K562 (cell line): ENCODE measurements around the gene DDAH1. TPM values are rescaled to one million over a fixed set of nuclear protein-coding genes. Genes with fewer than 3 reads are reported as not detected.

Experiments
- ATAC-seq: fragments of 200-7000 bp; cut with Tn5 transposase; 3 replicates; pipeline ENCODE4 v1.9.1; 2020; ENCODE audit warnings: moderate library complexity
- BruUV-seq: library from RNA; stranded (reverse); fragments of 400-500 nt; replicated peaks from 2 replicates; lab custom pipeline; 2021; lab: Mats Ljungman, UMichigan
- CTCF ChIA-PET: fragments of 300-600 bp; formaldehyde crosslinking; extraction: SDS; loops from one replicate; lab custom pipeline; 2021; ENCODE audit warnings: low intra/inter-chr PET ratio; lab: Yijun Ruan, JAX
- POLR2A ChIA-PET: fragments of 300-600, 350-650 bp; sonication (Branson Sonifier 250); formaldehyde crosslinking; extraction: SDS; loops from one replicate; lab custom pipeline; 2021; ENCODE audit warnings: antibody characterized with exemption, inconsistent platforms; lab: Yijun Ruan, JAX
- DNase-seq, 4 experiments: peaks; one replicate each; pipeline versions ENCODE4 v3.0.0 to v3.0.0-alpha.2; 2011 to 2018; ENCODE audit warnings: low spot score in 3 of 4, mixed read lengths in 3 of 4; ENCODE audit errors: extremely low read depth in 1 of 4
- FAIRE-seq: peaks from 2 replicates; lab custom pipeline; 2011; peaks lifted over from hg19 to GRCh38; lab: Jason Lieb, UNC
- H2AFZ ChIP-seq: 2 replicates; pipeline ENCODE4 v1.6.0; 2011; ENCODE audit warnings: low read depth, low read length, control low read depth, inconsistent platforms
- H3K27ac ChIP-seq: fragments of 200-600 bp; 3 replicates; pipeline ENCODE4 v1.8.0; 2011; ENCODE audit warnings: low read depth, mild to moderate bottlenecking, control low read depth, inconsistent platforms, low read length, moderate library complexity, mixed read lengths; ENCODE audit errors: extremely low read depth
- H3K27me3 ChIP-seq, 2 experiments: fragments of 300-600 bp in 1 of 2; 2 replicates in 1 of 2; 3 replicates in 1 of 2; pipeline versions ENCODE4 v1.6.0 to v1.8.0; 2011; ENCODE audit warnings: inconsistent platforms in 2 of 2, low read length in 2 of 2, mild to moderate bottlenecking in 1 of 2, mixed read lengths in 1 of 2, moderate library complexity in 1 of 2; ENCODE audit not compliant: control insufficient read depth in 2 of 2, insufficient read depth in 2 of 2
- H3K36me3 ChIP-seq: fragments of 300-600 bp; 3 replicates; pipeline ENCODE4 v1.8.0; 2011; ENCODE audit warnings: mild to moderate bottlenecking, low read length, inconsistent platforms; ENCODE audit not compliant: control insufficient read depth, insufficient read depth
- H3K4me1 ChIP-seq, 2 experiments: fragments of 200-600 bp in 1 of 2; replicated peaks in 1 of 2; 2 replicates in 1 of 2; 3 replicates in 1 of 2; pipeline versions ENCODE4 v1.5.1 to v1.8.0; 2011; ENCODE audit warnings: inconsistent platforms in 2 of 2, low read length in 2 of 2, mild to moderate bottlenecking in 1 of 2, mixed read lengths in 1 of 2, moderate library complexity in 1 of 2; ENCODE audit not compliant: control insufficient read depth in 2 of 2, insufficient read depth in 2 of 2
- H3K4me2 ChIP-seq: 2 replicates; pipeline ENCODE4 v1.6.1; 2011; ENCODE audit warnings: low read length, control low read depth, inconsistent platforms, mixed read lengths; ENCODE audit not compliant: insufficient read depth
- H3K4me3 ChIP-seq: fragments of 200-600 bp; sonication (generic), shearing (Covaris generic); 2 replicates; pipeline ENCODE4 v1.5.1; 2016; ENCODE audit warnings: control low read depth, inconsistent platforms
- H3K79me2 ChIP-seq: fragments of 200-600 bp; 3 replicates; pipeline ENCODE4 v1.8.0; 2011; ENCODE audit warnings: low read length, inconsistent platforms; ENCODE audit not compliant: control insufficient read depth, insufficient read depth
- H3K9ac ChIP-seq, 2 experiments: 2 replicates each; pipeline versions ENCODE4 v1.6.0 to v1.6.1; 2011; ENCODE audit warnings: low read depth in 2 of 2, low read length in 2 of 2, control low read depth in 1 of 2, inconsistent platforms in 1 of 2, mild to moderate bottlenecking in 1 of 2, mixed read lengths in 1 of 2; ENCODE audit not compliant: insufficient read depth in 1 of 2
- H3K9me1 ChIP-seq: one replicate; pipeline ENCODE4 v1.6.0; 2011; ENCODE audit warnings: inconsistent platforms, mild to moderate bottlenecking, low read length, moderate library complexity; ENCODE audit not compliant: control insufficient read depth, insufficient read depth
- H3K9me3 ChIP-seq: replicated peaks from 2 replicates; pipeline ENCODE4 v1.5.1; 2011; ENCODE audit warnings: low read depth, low read length, inconsistent platforms; ENCODE audit not compliant: control insufficient read depth, insufficient read depth
- H4K20me1 ChIP-seq: replicated peaks from 2 replicates; pipeline ENCODE4 v1.6.1; 2011; ENCODE audit warnings: low read length, inconsistent platforms, mixed read lengths; ENCODE audit not compliant: control insufficient read depth, insufficient read depth
- CEBPB ChIP-seq: fragments of 450-650 bp; IDR thresholded peaks from 2 replicates; pipeline ENCODE4 v1.6.1; 2016; ENCODE audit warnings: missing genetic modification characterization, missing compliant biosample characterization
- HDAC3 ChIP-seq: fragments of 450-650 bp; IDR thresholded peaks from 2 replicates; pipeline ENCODE4 v1.6.1; 2018; ENCODE audit warnings: borderline replicate concordance, mild to moderate bottlenecking, moderate library complexity; ENCODE audit not compliant: partially characterized antibody
- NFATC3 ChIP-seq: fragments of 450-650 bp; IDR thresholded peaks from 2 replicates; pipeline ENCODE4 v1.6.1; 2017; ENCODE audit warnings: mild to moderate bottlenecking
- TCF7L2 ChIP-seq: fragments of 150-350 bp; IDR thresholded peaks from 2 replicates; pipeline ENCODE4 v1.6.1; 2016; ENCODE audit warnings: low read depth, mild to moderate bottlenecking, low read length, moderate library complexity
- THRAP3 ChIP-seq: fragments of 450-650 bp; IDR thresholded peaks from 2 replicates; pipeline ENCODE4 v1.6.1; 2016; ENCODE audit warnings: mild to moderate bottlenecking, inconsistent platforms, borderline replicate concordance
- ZNF408 ChIP-seq: fragments of 250-450 bp; sonication (Bioruptor Pico); IDR thresholded peaks from 2 replicates; pipeline ENCODE4 v1.4.0; 2020; ENCODE audit warnings: low read depth, mild to moderate bottlenecking, moderate library complexity
- WGBS: fragments of 100-300 bp; shearing (Covaris generic); methylation state at CpG from one replicate; pipeline ENCODE4 v1.1.6; 2016; ENCODE audit warnings: low coverage, mixed read lengths; ENCODE audit not compliant: insufficient coverage; ENCODE audit errors: missing lambda C conversion rate; 5-methylcytosine and 5-hydroxymethylcytosine counted together
- in situ Hi-C: fragments of 300-500 bp; cut with MboI; formaldehyde crosslinking; loops from 4 replicates; pipeline ENCODE4 v1.15.0; 2018; ENCODE audit warnings: inconsistent platforms, mixed read lengths
- intact Hi-C: fragments of 100-400 bp; cut with micrococcal nuclease; formaldehyde crosslinking; loops from 2 replicates; pipeline ENCODE4 v1.14.2; 2022
- polyA plus RNA-seq, 8 experiments: library from polyadenylated mRNA; depleted of rRNA in 4 of 8; stranded (reverse) in 5 of 8; unstranded in 3 of 8; fragments of >200 nt; fragmentation: Nextera tagmentation in 2 of 8; fragmentation: Illumina TruSeq in 1 of 8; extraction: Ambion mirVana in 2 of 8; extraction: Trizol in 1 of 8; gene quantifications; 2 replicates each; pipeline versions ENCODE4 v1.2.1 to v1.2.3, GENCODE V29; 2011 to 2014; ENCODE audit warnings: inconsistent platforms in 1 of 8, missing spikeins in 1 of 8
- total RNA-seq, 7 experiments: library from RNA; depleted of rRNA in 6 of 7; stranded (reverse); fragments of >200 nt in 6 of 7; fragmentation: Illumina TruSeq in 2 of 7; extraction: Trizol in 2 of 7; gene quantifications; 2 replicates each; pipeline versions ENCODE4 v1.2.1 to v1.2.3, GENCODE V29; 2011 to 2021; ENCODE audit warnings: low replicate concordance in 1 of 7
- TF ChIP-seq, protein P1 (sequence below): fragments of 250-450 bp; sonication (Bioruptor Pico); IDR thresholded peaks from 2 replicates; pipeline ENCODE4 v1.8.0; 2021; ENCODE audit warnings: mild to moderate bottlenecking, moderate library complexity

Gene DDAH1
- total and polyA plus RNA-seq, 9 of the 15 experiments (the other 6 are each of a cell fraction or from before 2014, with no cell fraction given): 0.04 to 0.24 (median 0.10) TPM

DNA sequence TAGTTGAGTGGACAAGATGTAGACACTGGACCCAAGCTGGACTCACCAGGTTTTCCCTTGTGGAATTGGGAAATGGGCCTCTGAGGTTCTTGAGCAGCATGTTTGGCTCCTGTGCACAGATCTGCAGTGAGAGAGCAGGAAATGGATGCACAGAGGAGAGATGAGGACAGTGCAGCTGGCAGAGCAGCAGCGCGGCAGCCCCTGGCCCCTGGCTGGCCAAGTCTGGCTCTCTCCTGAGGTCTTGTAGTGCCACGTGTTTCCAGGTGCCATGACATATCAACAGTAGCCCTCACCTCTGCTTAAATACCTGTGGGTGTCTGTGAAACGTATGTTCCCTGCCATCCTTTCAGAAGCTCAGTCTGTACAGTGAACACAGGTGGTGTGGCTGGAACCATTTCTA, 169.3 kb downstream of the DDAH1 start:
- H3K36me3 ChIP-seq: no peaks in the 10 kb centered on the region
- in situ Hi-C loops: no loop called here
- no peak overlapping the region for H3K4me2 ChIP-seq
- CTCF ChIA-PET: no interaction called here
- H3K9ac ChIP-seq: no peak overlapping the region
- DNase-seq: no peak
- intact Hi-C loops: no loop called here
- H4K20me1 ChIP-seq: no peaks in the 10 kb centered on the region
- H3K9me3 ChIP-seq: no peaks in the 10 kb centered on the region
- H2AFZ ChIP-seq: no peak overlapping the region
- BruUV-seq: no TSS peak
- no peaks in the 10 kb centered on the region for H3K79me2 ChIP-seq
- POLR2A ChIA-PET: no interaction called here
- WGBS: 15% methylated on average over 4 of the region's 4 CpGs
- no peak overlapping the region for H3K4me3 ChIP-seq
- no peak for TF ChIP-seq ZNF408 (CRISPR knock-in tag)
- TF ChIP-seq THRAP3: no peak
- no peak for TF ChIP-seq NFATC3
- TF ChIP-seq CEBPB (tag): no peak
- TF ChIP-seq, protein P1, sequence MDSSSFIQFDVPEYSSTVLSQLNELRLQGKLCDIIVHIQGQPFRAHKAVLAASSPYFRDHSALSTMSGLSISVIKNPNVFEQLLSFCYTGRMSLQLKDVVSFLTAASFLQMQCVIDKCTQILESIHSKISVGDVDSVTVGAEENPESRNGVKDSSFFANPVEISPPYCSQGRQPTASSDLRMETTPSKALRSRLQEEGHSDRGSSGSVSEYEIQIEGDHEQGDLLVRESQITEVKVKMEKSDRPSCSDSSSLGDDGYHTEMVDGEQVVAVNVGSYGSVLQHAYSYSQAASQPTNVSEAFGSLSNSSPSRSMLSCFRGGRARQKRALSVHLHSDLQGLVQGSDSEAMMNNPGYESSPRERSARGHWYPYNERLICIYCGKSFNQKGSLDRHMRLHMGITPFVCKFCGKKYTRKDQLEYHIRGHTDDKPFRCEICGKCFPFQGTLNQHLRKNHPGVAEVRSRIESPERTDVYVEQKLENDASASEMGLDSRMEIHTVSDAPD (CRISPR knock-in tag): no peak
- no peak for TF ChIP-seq TCF7L2
- no peak for TF ChIP-seq HDAC3
- TF ChIP-seq, all 486 proteins: peak for 0
- no peaks in the 10 kb centered on the region for H3K4me1 ChIP-seq
- H3K27ac ChIP-seq: no peak overlapping the region
- no peaks in the 10 kb centered on the region for H3K9me1 ChIP-seq
- ATAC-seq: no peak
- no peak for FAIRE-seq
- peaks cover 0 to 12% of the 10 kb centered on the region in 2 experiments; a peak in 3 of 5 replicates for H3K27me3 ChIP-seq
